ENCODE data around the gene CD53.

GRCh38 chr1:110898734-110899457 lies 25.9 kb downstream of the CD53 start:
- TF ChIP-seq TRIM28 (IDR thresholded peaks at IDR 0.05) (no peak), ELF1 (tag; IDR thresholded peaks at IDR 0.05) (no peak), SRSF7 (optimal IDR thresholded peaks at IDR 0.05; ENCODE audit: low read depth, low read length) (no peak), NFYB (IDR thresholded peaks at IDR 0.05; ENCODE audit: extremely low read depth, insufficient read length) (no peak), EP300 (IDR thresholded peaks at IDR 0.05; ENCODE audit: low read length) (no peak), ILF3 (IDR thresholded peaks at IDR 0.05; ENCODE audit: borderline replicate concordance) (no peak), EZH2 (IDR thresholded peaks at IDR 0.05; ENCODE audit: borderline replicate concordance, low read depth, low read length) (no peak)

All from K562 (cell line).